Transverse colon (tissue), 4 donors: Measurements from ENCODE around the gene SIX5.

ENCODE experiments used
- POLR2A ChIP-seq: fragments of 450-650 bp; IDR thresholded peaks from one replicate; pipeline ENCODE4 v1.6.1; 2016; ENCODE audit warnings: antibody characterized with exemption, mild to moderate bottlenecking, moderate library complexity
- POLR2AphosphoS5 ChIP-seq, 3 donors: sonication (generic); formaldehyde crosslinking; IDR thresholded peaks; one replicate each; pipeline ENCODE4 v1.6.1; 2016; ENCODE audit warnings: antibody characterized with exemption in 3 of 3
- TF ChIP-seq, protein P1 (sequence below), 5 experiments: fragments of 200-600 bp in 3 of 5; fragments of 450-650 bp in 2 of 5; sonication (generic) in 3 of 5; IDR thresholded peaks; 1 replicate in 2 of 5; 2 replicates in 3 of 5; pipeline ENCODE4 v1.5.1; 2016 to 2017; ENCODE audit warnings: antibody characterized with exemption in 5 of 5, inconsistent platforms in 3 of 5, mild to moderate bottlenecking in 2 of 5, moderate library complexity in 1 of 5

DNA sequence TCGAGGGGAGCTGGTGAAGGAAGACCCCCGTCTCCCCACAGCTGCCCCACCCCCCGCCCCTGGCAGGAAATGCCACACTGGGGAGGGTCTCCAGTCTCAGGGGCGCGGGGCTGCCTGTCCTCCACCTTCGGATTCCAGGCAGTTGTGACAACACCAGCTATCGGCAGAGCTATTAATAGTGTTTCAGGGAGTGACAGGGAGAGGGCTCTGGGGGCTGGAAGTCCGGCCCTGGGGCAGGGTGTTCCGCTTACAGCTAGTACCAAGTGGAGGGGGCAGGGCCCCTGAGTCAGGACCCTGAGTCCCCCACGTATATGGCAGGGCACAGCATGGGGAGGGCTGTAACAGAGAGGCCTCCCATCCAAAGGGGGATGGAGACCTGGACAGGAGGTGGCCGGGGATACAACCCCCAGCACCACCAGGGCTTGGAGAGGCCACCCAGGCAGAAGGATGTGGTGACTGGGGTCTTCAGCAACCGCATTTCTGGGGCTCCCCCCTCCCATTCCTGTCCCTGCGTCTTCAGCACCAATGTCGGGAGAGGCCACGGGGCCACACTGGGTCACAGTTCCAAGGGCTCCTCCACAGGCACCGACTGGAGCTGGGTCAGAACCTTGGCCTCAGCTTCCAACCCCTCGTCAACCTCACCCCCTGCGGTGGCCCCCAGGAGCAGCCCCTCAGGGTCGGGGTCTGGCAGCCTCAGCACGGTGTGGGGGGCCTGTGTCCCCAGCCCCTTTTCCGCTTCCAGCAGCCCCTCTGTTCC is 3.9 kb downstream of the SIX5 start:
- TF ChIP-seq, protein P1, sequence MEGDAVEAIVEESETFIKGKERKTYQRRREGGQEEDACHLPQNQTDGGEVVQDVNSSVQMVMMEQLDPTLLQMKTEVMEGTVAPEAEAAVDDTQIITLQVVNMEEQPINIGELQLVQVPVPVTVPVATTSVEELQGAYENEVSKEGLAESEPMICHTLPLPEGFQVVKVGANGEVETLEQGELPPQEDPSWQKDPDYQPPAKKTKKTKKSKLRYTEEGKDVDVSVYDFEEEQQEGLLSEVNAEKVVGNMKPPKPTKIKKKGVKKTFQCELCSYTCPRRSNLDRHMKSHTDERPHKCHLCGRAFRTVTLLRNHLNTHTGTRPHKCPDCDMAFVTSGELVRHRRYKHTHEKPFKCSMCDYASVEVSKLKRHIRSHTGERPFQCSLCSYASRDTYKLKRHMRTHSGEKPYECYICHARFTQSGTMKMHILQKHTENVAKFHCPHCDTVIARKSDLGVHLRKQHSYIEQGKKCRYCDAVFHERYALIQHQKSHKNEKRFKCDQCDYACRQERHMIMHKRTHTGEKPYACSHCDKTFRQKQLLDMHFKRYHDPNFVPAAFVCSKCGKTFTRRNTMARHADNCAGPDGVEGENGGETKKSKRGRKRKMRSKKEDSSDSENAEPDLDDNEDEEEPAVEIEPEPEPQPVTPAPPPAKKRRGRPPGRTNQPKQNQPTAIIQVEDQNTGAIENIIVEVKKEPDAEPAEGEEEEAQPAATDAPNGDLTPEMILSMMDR (IDR thresholded peaks at IDR 0.05): no peak
- no peak for TF ChIP-seq POLR2A
- no peak for TF ChIP-seq POLR2AphosphoS5 (IDR thresholded peaks at IDR 0.05)
